Activated naive CD8-positive, alpha-beta T cell (primary cell): ENCODE measurements around the gene GPSM1.

Experiments used
- H3K27ac Mint-ChIP-seq: one replicate; pipeline ENCODE4 v1.8.0; 2021; ENCODE audit warnings: mixed read lengths
- H3K27me3 Mint-ChIP-seq: one replicate; pipeline ENCODE4 v1.8.0; 2021; ENCODE audit warnings: mixed read lengths
- H3K36me3 Mint-ChIP-seq: one replicate; pipeline ENCODE4 v1.8.0; 2021; ENCODE audit warnings: mixed read lengths
- H3K4me1 Mint-ChIP-seq: one replicate; pipeline ENCODE4 v1.8.0; 2021; ENCODE audit warnings: low read depth, mixed read lengths
- H3K4me3 Mint-ChIP-seq: one replicate; pipeline ENCODE4 v1.8.0; 2021; ENCODE audit warnings: mild to moderate bottlenecking, mixed read lengths
- H3K9me3 Mint-ChIP-seq: one replicate; pipeline ENCODE4 v1.8.0; 2021; ENCODE audit warnings: low read depth, mixed read lengths

Gene GPSM1

GRCh38 chr9:136307215-136307750 lies 20.1 kb upstream of the GPSM1 start:
- H3K4me1 Mint-ChIP-seq, result peaks cover 7% of the 10 kb centered on the region
- no peaks in the 10 kb centered on the region for H3K9me3 Mint-ChIP-seq
- peaks cover 2% of the 10 kb centered on the region for H3K27me3 Mint-ChIP-seq
- H3K4me3 Mint-ChIP-seq, result no peak overlapping the region
- H3K36me3 Mint-ChIP-seq, result no peaks in the 10 kb centered on the region
- no peak overlapping the region for H3K27ac Mint-ChIP-seq

- peaks cover 7% of the 10 kb centered on the region for H3K4me1 Mint-ChIP-seq
- no peaks in the 10 kb centered on the region for H3K9me3 Mint-ChIP-seq
- H3K27me3 Mint-ChIP-seq, result peaks cover 2% of the 10 kb centered on the region
- H3K36me3 Mint-ChIP-seq, result no peaks in the 10 kb centered on the region
- no peak overlapping the region for H3K27ac Mint-ChIP-seq
- no peak overlapping the region for H3K4me3 Mint-ChIP-seq
Measured at GRCh38 chr9:136308006-136308701, 19.2 kb upstream of the GPSM1 start.

DNA sequence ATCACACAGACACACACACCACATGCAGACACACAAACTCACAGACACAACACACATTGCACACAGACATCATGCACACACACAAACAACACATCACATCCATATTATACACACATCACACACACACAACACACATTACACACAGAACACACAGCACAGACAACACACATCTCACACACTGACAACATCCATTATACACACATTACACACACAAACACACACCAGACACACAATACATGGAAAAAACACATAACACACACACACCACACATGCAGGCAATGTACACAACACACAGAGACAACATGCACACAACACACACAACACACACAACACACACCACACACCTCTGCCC lies 18.7 kb upstream of the GPSM1 start:
- Mint-ChIP-seq H3K4me3 (no peak overlapping the region), H3K9me3 (no peaks in the 10 kb centered on the region), H3K36me3 (no peaks in the 10 kb centered on the region), H3K4me1 (peaks cover 7% of the 10 kb centered on the region), H3K27me3 (peaks cover 2% of the 10 kb centered on the region), H3K27ac (no peak overlapping the region)

- no peaks in the 10 kb centered on the region for H3K9me3 Mint-ChIP-seq
- H3K36me3 Mint-ChIP-seq, result no peaks in the 10 kb centered on the region
- peaks cover 2% of the 10 kb centered on the region for H3K27me3 Mint-ChIP-seq
- H3K27ac Mint-ChIP-seq, result no peak overlapping the region
- no peak overlapping the region for H3K4me3 Mint-ChIP-seq
- H3K4me1 Mint-ChIP-seq, result peaks cover 7% of the 10 kb centered on the region
Measured at GRCh38 chr9:136309101-136309801, 18.1 kb upstream of the GPSM1 start.

- H3K4me1 Mint-ChIP-seq, result peaks cover 7% of the 10 kb centered on the region
- H3K27ac Mint-ChIP-seq, result no peak overlapping the region
Measured at GRCh38 chr9:136309806-136310220, 17.5 kb upstream of the GPSM1 start.

DNA sequence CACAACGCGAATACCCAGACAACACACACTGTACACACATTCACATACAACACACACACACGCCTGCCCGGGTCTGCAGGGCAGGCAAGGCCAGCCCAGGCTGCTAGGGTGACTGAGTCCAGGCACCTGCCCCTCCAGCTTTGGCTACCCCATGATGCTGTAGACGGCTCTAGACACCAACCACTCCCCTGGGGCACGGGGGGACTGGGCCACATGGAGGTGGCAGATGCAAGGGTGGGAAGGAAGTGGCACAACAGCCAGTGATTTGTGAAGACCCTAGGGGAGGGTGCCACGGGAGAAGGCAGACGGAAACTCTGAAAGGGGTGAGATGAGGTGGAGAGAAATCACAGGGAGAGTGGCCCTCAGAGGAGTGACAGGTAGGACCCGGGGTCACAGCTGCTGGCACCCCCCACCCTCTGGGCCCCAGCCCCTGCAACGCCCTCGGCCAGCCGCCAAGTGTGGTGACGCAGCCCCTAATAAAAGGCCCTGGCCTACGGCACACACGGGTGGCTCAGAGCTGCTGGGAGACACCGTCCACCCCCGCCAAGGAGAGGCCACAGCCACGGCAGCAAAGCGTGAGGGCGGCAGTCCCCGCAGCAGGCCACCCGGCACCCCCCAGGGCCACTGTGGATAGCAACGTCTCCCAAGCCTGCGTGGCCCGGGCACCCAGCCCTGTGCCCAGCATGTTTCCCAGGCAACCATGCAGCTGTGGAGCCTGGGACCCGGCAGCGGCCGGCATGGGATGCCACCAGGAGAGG lies 16.9 kb upstream of the GPSM1 start:
- H3K4me3 Mint-ChIP-seq, result no peak overlapping the region
- H3K9me3 Mint-ChIP-seq, result no peaks in the 10 kb centered on the region
- H3K4me1 Mint-ChIP-seq, result peaks cover 6% of the 10 kb centered on the region
- H3K27ac Mint-ChIP-seq, result no peak overlapping the region
- H3K36me3 Mint-ChIP-seq, result no peaks in the 10 kb centered on the region
- peaks cover 2% of the 10 kb centered on the region for H3K27me3 Mint-ChIP-seq

More at GRCh38 chr9:136309806-136310220, 17.5 kb upstream of the GPSM1 start:
- H3K36me3 Mint-ChIP-seq, result no peaks in the 10 kb centered on the region
- peaks cover 2% of the 10 kb centered on the region for H3K27me3 Mint-ChIP-seq
- H3K4me3 Mint-ChIP-seq, result no peak overlapping the region
- H3K9me3 Mint-ChIP-seq, result no peaks in the 10 kb centered on the region

DNA sequence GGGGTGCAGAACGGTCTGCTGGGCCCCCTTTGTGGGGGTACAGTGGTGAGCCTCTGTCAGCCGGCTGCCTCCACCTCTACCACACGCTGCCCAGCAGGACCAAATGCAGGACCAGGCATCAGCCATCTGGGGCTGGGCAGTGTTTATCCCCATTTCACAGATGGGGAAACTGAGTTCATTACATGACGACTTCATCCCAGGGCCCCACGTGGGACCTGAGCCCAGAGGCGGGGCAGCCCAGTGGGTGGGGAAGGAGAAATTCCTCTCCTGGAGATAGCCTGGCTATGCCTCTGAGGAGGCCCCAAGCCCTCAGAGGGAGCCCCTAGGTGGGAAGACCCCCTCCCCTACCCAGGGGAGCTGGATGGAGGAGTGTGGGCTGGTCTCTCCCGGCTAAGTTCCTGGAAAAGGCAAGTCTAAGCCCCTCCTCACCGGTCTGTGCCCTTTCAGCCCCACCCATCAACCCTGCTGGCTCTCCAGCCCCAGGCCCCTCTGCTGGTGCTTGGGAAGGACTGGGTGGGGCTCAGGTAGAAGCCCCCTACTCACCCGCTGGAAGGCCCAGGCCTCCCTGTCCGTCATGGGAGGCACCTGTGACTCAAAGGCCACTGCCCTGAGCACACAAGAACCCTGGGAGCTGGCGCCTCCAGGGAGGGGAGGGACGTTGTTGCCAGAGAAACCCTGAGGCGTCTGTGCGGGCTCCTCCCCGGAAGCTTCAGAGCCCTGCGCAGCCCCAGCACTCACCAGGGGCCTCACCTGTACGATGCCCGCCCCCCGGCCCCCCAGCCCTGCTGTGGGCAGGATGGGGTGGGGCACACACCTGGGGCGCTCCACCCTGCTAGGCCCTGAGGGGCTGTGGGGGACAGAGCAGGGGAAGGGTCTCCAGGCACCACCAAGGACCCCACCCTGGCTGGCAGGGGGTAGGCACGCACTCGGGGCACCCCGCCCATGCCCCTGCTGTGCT lies 16.0 kb upstream of the GPSM1 start:
- H3K9me3 Mint-ChIP-seq, result no peaks in the 10 kb centered on the region
- no peaks in the 10 kb centered on the region for H3K36me3 Mint-ChIP-seq
- H3K27me3 Mint-ChIP-seq, result peaks cover under 1% of the 10 kb centered on the region
- peaks cover 2% of the 10 kb centered on the region for H3K4me1 Mint-ChIP-seq
- no peak overlapping the region for H3K27ac Mint-ChIP-seq
- H3K4me3 Mint-ChIP-seq, result no peak overlapping the region

GRCh38 chr9:136312009-136312375 lies 15.3 kb upstream of the GPSM1 start:
- H3K27me3 Mint-ChIP-seq, result no peaks in the 10 kb centered on the region
- no peaks in the 10 kb centered on the region for H3K4me1 Mint-ChIP-seq
- H3K36me3 Mint-ChIP-seq, result no peaks in the 10 kb centered on the region
- no peaks in the 10 kb centered on the region for H3K9me3 Mint-ChIP-seq
- no peak overlapping the region for H3K4me3 Mint-ChIP-seq
- no peak overlapping the region for H3K27ac Mint-ChIP-seq

- H3K27ac Mint-ChIP-seq, result no peak overlapping the region
- no peaks in the 10 kb centered on the region for H3K9me3 Mint-ChIP-seq
- no peaks in the 10 kb centered on the region for H3K4me1 Mint-ChIP-seq
- H3K36me3 Mint-ChIP-seq, result no peaks in the 10 kb centered on the region
- H3K4me3 Mint-ChIP-seq, result no peak overlapping the region
- H3K27me3 Mint-ChIP-seq, result no peaks in the 10 kb centered on the region
Measured at GRCh38 chr9:136312436-136312835, 14.9 kb upstream of the GPSM1 start.

DNA sequence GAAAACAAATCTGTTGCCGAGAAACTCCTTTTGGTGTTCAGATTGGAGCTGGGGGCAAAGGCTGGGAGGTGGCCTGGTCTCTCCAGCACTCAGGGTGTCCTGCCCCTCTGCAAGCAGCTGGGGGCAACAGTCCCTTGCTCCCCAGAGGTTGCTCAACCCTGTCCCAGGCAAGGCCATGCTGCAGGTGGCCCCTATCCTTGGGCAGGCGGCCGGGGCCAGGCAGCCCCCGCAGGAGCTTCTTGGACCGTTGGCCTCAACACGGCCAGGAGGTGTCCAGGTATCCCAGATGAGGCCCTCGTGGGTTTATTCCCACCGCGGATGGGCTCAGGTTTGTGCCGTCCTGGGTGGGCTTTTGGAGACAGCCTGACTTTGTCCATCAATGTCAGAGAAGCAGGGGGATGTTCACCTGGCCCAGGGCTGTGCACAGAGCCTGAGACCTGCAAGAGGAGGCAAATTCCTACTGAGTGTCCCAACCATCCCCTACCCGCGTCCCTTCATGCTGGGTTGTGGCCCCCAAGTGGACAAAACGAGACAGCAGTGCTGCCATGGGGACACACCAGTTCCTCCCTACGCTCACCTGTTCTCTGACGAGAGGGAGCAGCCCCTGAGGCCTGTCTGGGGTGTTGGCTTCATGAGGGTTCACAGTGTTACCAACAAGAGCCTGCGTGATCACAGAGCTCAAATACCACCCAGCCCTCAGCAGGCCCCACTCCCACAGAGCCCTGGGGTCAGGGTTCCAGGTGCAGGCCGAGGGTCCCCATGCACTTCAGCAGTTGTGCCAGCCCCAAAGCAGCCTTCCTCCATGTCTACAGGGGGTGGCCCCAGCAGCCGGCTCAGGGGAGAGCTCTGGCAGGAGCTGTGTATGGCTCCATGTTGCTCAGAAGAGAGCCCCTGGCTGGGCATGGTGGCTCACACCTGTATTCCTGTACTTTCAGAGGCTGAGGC lies 14.0 kb upstream of the GPSM1 start:
- H3K4me3 Mint-ChIP-seq, result no peak overlapping the region
- no peak overlapping the region for H3K27ac Mint-ChIP-seq
- H3K36me3 Mint-ChIP-seq, result no peaks in the 10 kb centered on the region
- H3K4me1 Mint-ChIP-seq, result no peaks in the 10 kb centered on the region
- H3K27me3 Mint-ChIP-seq, result no peaks in the 10 kb centered on the region
- no peaks in the 10 kb centered on the region for H3K9me3 Mint-ChIP-seq

GRCh38 chr9:136314056-136314416 lies 13.3 kb upstream of the GPSM1 start:
- no peak overlapping the region for H3K27ac Mint-ChIP-seq
- no peaks in the 10 kb centered on the region for H3K4me1 Mint-ChIP-seq
- no peaks in the 10 kb centered on the region for H3K27me3 Mint-ChIP-seq
- no peaks in the 10 kb centered on the region for H3K9me3 Mint-ChIP-seq
- no peak overlapping the region for H3K4me3 Mint-ChIP-seq
- no peaks in the 10 kb centered on the region for H3K36me3 Mint-ChIP-seq

DNA sequence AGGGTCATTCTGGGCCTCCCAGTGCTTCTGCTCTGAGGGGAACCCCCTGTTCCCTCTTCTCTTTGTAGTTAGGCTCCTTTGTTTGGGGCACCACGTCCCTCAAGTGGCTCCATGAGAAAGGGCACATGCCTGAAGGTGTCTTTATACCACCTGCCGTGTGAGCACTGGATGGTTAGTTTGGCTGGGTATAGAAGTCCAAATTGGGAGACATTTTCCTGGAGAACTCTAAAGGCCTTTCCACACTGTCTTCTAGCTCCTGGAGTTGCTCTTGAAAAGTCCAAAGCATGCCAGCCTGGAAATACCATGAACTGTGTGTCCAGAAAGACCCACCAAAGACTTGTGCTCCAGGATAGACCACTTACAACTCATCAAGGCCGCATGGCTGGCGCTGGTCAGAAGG lies 12.4 kb upstream of the GPSM1 start:
- Mint-ChIP-seq H3K4me3 (no peak overlapping the region), H3K27me3 (no peaks in the 10 kb centered on the region), H3K9me3 (no peaks in the 10 kb centered on the region), H3K27ac (no peak overlapping the region), H3K36me3 (no peaks in the 10 kb centered on the region), H3K4me1 (no peaks in the 10 kb centered on the region)

DNA sequence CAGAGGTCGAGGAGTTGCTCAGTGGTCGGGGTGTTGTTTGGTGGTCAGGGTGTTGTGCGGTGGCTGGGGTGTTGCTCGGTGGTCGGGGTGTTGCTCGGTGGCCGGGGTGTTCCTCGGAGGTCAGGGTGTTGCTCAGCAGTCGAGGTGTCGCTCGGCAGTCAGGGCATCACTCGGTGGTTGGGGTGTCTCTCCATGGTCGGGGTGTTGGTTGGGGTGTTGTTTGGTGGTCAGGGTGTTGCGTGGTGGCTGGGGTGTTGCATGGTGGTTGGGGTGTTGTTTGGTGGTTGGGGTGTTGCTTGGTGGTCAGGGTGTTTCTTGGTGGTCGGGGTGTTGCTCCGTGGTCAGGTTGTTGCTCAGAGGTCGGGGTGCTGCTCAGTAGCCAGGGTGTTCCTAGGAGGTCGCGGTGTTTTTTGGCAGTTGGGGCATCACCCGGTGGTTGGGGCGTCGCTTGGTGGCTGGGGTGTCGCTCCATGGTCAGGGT lies 11.0 kb upstream of the GPSM1 start:
- Mint-ChIP-seq H3K4me1 (no peaks in the 10 kb centered on the region), H3K9me3 (no peaks in the 10 kb centered on the region), H3K27ac (peak overlapping the region; percentile 31), H3K36me3 (no peaks in the 10 kb centered on the region), H3K27me3 (no peaks in the 10 kb centered on the region), H3K4me3 (no peak overlapping the region)
